GM20000 (cell line): ENCODE results near the gene DICER1.

ENCODE experiments used
- DNase-seq: peaks from one replicate; pipeline ENCODE4 v3.0.0; 2012; ENCODE audit warnings: low spot score
- TF ChIP-seq, protein P1 (sequence below): IDR thresholded peaks from 2 replicates; pipeline ENCODE4 v1.5.1; 2012; ENCODE audit warnings: mild to moderate bottlenecking, control low read depth; ENCODE audit errors: extremely low read depth, missing control alignments

DICER1 gene

DNA sequence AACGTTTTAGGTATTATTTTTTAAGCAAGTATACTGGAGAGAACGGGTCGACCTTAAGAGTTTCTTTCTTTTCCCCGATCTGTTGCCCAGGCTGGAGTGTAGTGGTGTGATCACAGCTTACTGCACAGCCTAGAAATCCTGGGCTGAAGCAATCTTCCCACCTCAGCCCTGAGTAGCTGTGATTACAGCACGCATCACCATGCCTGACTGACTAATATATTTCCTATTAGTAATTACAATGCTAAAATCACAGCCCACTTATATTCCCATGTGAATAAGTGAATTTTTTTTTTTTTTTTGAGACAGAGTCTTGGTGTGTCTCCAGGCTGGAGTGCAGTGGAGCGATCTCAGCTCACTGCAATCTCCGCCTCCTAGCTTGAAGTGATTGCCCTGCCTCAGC lies 50.4 kb downstream of the DICER1 start:
- no peak for DNase-seq
- TF ChIP-seq, protein P1, sequence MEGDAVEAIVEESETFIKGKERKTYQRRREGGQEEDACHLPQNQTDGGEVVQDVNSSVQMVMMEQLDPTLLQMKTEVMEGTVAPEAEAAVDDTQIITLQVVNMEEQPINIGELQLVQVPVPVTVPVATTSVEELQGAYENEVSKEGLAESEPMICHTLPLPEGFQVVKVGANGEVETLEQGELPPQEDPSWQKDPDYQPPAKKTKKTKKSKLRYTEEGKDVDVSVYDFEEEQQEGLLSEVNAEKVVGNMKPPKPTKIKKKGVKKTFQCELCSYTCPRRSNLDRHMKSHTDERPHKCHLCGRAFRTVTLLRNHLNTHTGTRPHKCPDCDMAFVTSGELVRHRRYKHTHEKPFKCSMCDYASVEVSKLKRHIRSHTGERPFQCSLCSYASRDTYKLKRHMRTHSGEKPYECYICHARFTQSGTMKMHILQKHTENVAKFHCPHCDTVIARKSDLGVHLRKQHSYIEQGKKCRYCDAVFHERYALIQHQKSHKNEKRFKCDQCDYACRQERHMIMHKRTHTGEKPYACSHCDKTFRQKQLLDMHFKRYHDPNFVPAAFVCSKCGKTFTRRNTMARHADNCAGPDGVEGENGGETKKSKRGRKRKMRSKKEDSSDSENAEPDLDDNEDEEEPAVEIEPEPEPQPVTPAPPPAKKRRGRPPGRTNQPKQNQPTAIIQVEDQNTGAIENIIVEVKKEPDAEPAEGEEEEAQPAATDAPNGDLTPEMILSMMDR = no peak

GRCh38 chr14:95104911-95105310 lies 52.4 kb downstream of the DICER1 start:
- no peak for DNase-seq
- TF ChIP-seq, protein P1 = no peak

GRCh38 chr14:95102680-95103044 lies 54.7 kb downstream of the DICER1 start:
- TF ChIP-seq, protein P1 = no peak
- no peak for DNase-seq

- TF ChIP-seq, protein P1 = no peak
- no peak for DNase-seq
These were observed 55.3 kb downstream of the DICER1 start for GRCh38 chr14:95101736-95102679.

- DNase-seq = peak; percentile 14
These were observed 58.2 kb downstream of the DICER1 start for GRCh38 chr14:95098984-95099599.

DNA sequence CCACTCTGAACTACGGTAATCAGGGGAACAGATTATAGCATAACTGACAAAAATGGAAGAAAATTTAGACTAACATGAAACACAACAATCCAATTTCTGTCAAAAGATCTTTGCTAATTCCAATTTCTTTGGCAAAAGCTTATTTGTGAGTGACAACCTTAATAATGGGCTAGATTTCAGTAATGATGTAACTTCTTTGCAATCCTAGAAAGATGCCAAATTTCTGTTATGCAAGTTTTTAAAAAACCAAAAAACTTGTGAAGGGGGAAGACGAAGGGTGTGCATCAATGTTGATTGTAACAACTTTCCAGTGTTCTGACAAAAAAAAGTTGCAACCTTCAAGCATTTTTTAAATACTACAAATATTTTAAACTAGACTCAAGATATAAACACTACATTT lies 59.9 kb downstream of the DICER1 start:
- DNase-seq = no peak
- TF ChIP-seq, protein P1 = no peak

More at GRCh38 chr14:95098984-95099599, 58.2 kb downstream of the DICER1 start:
- TF ChIP-seq, protein P1 = no peak

DNA sequence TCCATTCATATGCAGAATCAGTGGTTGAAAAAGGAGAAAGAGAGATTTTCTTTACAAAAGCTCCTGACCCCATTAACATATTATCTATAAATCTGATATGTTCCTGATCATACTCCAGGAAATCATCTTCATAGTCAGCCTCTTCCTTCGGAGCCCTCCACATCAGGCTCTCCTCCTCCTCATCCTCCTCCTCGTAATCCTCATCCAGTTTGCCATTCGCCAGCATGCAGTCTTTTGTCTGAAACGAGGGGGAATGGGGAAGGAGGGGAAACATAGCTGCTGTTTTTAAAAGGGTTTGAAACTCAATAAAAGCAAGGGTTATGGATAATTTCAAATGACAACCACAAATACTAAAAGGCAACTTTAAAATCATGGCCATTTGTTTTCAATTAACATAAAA lies 60.9 kb downstream of the DICER1 start:
- no peak for DNase-seq
- TF ChIP-seq, protein P1 = no peak
